ENCODE data around the gene ABHD2. TPM values are rescaled to one million over a fixed set of nuclear protein-coding genes. Genes with fewer than 3 reads are reported as not detected.

The ABHD2 gene
- total RNA-seq, 1 experiment from 2014 or later = 29.7 TPM

GRCh38 chr15:89114990-89115389, 26.7 kb downstream of the ABHD2 start (continued):
- TF ChIP-seq NFYB (CRISPR knock-in tag; conservative IDR thresholded peaks at IDR 0.05; ENCODE audit: low read depth) (no peak), ZNF512 (CRISPR knock-in tag; IDR thresholded peaks at IDR 0.05; ENCODE audit: borderline replicate concordance) (no peak), GTF2I (CRISPR knock-in tag; conservative IDR thresholded peaks at IDR 0.05) (no peak), NR2C2 (CRISPR knock-in tag; IDR thresholded peaks at IDR 0.05) (no peak), SMAD4 (CRISPR knock-in tag; IDR thresholded peaks at IDR 0.05) (no peak), JUN (CRISPR knock-in tag; IDR thresholded peaks at IDR 0.05) (no peak), E2F4 (CRISPR knock-in tag; IDR thresholded peaks at IDR 0.05; ENCODE audit: borderline replicate concordance, low read depth) (no peak), TEAD1 (CRISPR knock-in tag; IDR thresholded peaks at IDR 0.05) (no peak), ZNF232 (CRISPR knock-in tag; IDR thresholded peaks at IDR 0.05) (no peak), FOXP1 (CRISPR knock-in tag; IDR thresholded peaks at IDR 0.05; ENCODE audit: borderline replicate concordance) (no peak), ZNF138 (CRISPR knock-in tag; conservative IDR thresholded peaks at IDR 0.05) (no peak)

- H3K27ac Mint-ChIP-seq = peak overlapping the region; percentile 100
- POLR2A ChIA-PET = interaction anchor here (0.5 to 1.2 kb wide), 3 partner anchors 24 to 64 kb away, joined by 3 to 7 read pairs (median 3); partner anchors contain the start of gene ABHD2
Observed at GRCh38 chr15:89115547-89115946, 27.3 kb downstream of the ABHD2 start.

More at GRCh38 chr15:89115547-89115946, 27.3 kb downstream of the ABHD2 start:
- DNase-seq (ENCODE audit: low spot score) (peak; percentile 55), ATAC-seq (peak; percentile 90)
- Mint-ChIP-seq H3K27me3 (ENCODE audit: low read depth) (no peaks in the 10 kb centered on the region), H3K36me3 (peaks cover 12% of the 10 kb centered on the region), H3K4me3 (peak overlapping the region; percentile 20; the same call in 1 of the 2 replicates), H3K4me1 (peaks cover 63% of the 10 kb centered on the region), H3K9me3 (no peaks in the 10 kb centered on the region)
- TF ChIP-seq TCF7 (CRISPR knock-in tag; IDR thresholded peaks at IDR 0.05; ENCODE audit: low read depth) (no peak), HMGA2 (CRISPR knock-in tag; IDR thresholded peaks at IDR 0.05) (no peak), ZNF512 (CRISPR knock-in tag; IDR thresholded peaks at IDR 0.05; ENCODE audit: borderline replicate concordance) (no peak), ZNF423 (CRISPR knock-in tag; IDR thresholded peaks at IDR 0.05) (peak; percentile 51; the same call in 1 of the 2 replicates), IRF2 (CRISPR knock-in tag; IDR thresholded peaks at IDR 0.05; ENCODE audit: borderline replicate concordance, low read depth) (no peak), FOXP4 (CRISPR knock-in tag; IDR thresholded peaks at IDR 0.05) (no peak)
- CTCF ChIA-PET = interaction anchor here (0.6 to 3.0 kb wide), 14 partner anchors 9 to 237 kb away, joined by 3 to 30 read pairs (median 8); partner anchors contain the start of gene ABHD2
